ENCODE measurements around the gene PGAP2. TPM values are rescaled to one million over a fixed set of nuclear protein-coding genes. Genes with fewer than 3 reads are reported as not detected.

The PGAP2 gene
- total RNA-seq, 1 donor from 2014 or later = 13.8 TPM

DNA sequence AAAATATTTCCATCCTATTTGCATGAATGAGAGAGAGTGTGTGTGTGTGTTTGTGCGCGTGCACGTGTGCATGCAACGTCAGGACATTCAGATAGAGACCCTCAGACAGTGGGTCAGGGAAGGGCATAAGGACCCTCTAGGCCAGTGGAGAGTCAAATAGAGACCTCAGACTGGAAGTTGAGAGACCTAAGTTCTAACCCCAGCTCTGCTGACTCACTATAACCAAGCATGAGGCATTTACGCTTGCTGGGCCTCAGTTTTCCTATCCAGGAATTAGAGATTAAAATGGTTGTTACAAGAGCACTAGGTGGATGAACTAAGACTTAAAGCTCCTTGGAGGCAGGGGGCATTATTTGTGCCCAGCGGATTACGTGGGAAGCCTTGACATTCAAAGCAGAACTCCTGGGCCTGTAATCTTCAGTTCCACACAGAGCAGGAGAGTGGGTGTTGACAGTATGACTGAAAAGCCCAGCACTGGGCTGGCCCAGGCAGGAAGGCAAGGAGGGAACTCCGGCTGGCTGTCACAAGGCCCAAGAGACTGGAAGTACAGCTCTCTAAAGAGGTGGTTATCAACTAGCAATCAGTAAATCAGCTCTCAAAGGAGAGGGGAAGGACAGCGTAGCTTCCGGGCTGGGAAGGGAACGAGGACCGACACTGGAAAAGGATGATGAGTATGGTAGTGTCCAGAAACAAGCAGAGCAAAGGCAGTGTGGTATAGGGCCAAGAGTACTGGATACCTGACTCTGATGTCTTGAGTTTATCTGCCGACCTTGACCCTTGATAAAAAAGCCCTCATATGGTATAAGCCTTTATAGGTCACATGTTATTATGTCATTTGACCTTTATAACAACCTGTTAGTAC is 23.2 kb downstream of the PGAP2 start:
- DNase-seq (ENCODE audit: extremely low read depth, low read depth, low spot score) = no peak

GRCh38 chr11:3832816-3833215 is 24.5 kb downstream of the PGAP2 start:
- no peak for DNase-seq (ENCODE audit: extremely low read depth, low read depth, low spot score)

GRCh38 chr11:3833449-3833848 is 25.1 kb downstream of the PGAP2 start:
- DNase-seq (ENCODE audit: extremely low read depth, low read depth, low spot score) = no peak

DNA sequence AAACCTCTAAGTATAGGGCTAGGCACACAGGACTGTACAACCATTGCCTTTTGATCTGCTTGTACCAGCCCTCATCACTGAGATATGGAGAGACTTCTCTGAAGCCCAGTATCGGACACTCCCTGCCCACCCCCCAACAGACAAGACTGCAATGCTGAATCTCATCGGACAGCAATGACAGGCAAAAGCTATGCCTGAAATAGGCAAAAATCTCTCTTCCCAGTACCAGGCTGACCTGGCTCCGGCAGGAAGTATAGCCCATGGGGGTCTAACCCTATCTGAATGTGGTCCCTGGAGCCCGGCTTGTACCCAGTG is 25.9 kb downstream of the PGAP2 start:
- DNase-seq (ENCODE audit: extremely low read depth, low read depth, low spot score) = no peak

DNA sequence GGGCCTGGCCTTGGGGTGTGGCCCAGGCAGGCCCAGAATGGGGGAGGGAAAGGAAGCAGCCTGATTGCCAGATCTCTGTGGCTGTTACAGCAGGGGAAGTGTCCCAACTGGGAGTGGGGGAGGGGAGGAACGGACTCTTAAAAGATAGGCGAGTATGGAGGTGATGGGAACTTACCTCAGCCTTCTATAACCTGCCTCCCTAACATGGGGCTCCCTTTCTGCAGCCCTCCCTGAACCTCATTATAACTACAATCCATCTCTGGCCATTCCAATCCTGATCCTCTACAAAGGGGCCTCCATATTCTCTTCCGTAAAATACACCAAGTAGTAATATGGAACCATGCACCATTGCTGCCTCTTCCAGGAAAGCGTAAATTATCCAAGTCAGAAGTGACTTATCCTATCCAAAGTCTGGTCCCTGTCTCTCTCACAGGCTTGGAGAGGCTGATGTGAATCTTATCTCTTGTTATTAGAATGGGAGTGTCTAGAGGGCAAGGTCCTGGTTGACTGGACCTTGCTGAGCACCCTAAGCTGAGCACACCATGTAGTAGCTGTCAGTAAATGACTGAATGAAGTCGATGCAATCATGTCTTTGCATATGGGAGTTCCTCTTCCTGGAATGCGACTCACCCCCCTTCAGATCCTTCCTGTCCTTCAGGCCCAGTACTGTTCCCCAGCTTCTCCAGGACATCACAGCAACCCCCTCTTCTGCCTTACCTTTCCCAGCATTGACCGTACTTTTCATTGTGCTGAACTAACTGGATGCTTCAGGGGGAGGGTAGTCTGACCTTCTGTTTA is 26.5 kb downstream of the PGAP2 start:
- DNase-seq (ENCODE audit: extremely low read depth, low read depth, low spot score) = no peak

- no peak for DNase-seq (ENCODE audit: extremely low read depth, low read depth, low spot score)
Measured at GRCh38 chr11:3835751-3836150, 27.4 kb downstream of the PGAP2 start.

GRCh38 chr11:3836903-3837302 is 28.5 kb downstream of the PGAP2 start:
- no peak for DNase-seq (ENCODE audit: extremely low read depth, low read depth, low spot score)

DNA sequence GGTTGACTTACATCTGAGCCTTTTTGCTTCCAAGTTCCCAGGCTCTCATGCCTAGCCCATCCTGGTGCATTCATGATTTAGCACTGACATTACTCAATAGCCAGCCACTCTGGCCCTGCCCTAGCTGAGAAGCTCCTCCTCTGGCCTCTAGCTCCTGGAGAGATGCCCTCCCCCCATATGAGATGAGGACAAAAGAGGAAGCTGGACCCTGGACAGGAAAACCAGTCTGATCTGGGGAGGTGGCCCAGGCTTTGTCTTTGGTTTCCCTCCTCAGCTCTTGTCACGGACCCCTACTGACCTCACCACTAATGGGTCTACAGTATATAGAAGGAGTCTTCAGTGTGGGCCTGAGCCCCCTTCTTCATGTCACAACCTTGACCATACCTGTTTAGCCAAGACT is 29.4 kb downstream of the PGAP2 start:
- DNase-seq (ENCODE audit: extremely low read depth, low read depth, low spot score) = no peak

DNA sequence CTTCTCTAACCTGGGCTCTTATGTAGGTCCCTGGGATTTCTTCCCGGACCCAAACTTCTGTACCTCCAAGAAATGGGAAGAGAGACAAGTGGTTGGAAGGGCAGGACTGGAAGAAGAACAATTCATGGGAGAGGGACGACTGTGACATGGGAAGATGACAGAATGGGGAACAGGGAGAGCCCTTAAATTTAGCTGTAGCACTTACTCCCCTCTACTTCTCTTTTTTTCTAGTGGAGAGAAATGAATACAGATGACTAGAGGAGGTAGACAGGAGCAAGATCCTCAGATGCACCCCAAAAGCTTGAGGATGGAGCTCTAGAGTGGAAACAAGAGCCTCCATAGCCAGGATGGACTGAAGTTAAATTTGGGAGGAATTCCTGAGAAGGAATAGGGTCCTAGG is 30.1 kb downstream of the PGAP2 start:
- DNase-seq (ENCODE audit: extremely low read depth, low read depth, low spot score) = no peak

- no peak for DNase-seq (ENCODE audit: extremely low read depth, low read depth, low spot score)
Measured at GRCh38 chr11:3840004-3840869, 31.9 kb downstream of the PGAP2 start.

GRCh38 chr11:3840870-3841425 is 32.6 kb downstream of the PGAP2 start, which contains the start of gene RHOG:
Gene RHOG (minus strand): TSS chr11:3840959. CDS start chr11:3828138, 12,821 bp downstream.
- no peak for DNase-seq (ENCODE audit: extremely low read depth, low read depth, low spot score)

- DNase-seq (ENCODE audit: extremely low read depth, low read depth, low spot score) = no peak
Measured at GRCh38 chr11:3841426-3842350, 33.3 kb downstream of the PGAP2 start.

DNA sequence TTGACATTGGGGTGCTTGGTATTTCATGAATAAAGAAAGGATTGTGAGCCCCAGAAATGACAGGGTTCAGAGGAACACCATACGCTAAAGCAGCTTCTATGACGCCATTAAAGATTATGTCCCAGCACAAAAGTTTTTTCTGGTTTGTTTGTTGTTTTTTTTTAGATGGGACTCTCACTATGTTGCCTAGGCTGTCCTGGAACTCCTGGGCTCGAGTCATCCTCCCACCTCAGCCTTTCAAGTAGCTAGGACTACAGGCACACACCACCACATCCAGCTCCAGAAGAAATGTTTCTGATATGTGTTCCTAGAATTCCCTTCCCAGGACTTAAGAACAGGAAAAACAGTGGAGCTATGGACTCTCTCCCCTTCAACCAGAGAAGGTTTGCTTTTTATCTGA is 35.0 kb downstream of the PGAP2 start:
- DNase-seq (ENCODE audit: extremely low read depth, low read depth, low spot score) = no peak

DNA sequence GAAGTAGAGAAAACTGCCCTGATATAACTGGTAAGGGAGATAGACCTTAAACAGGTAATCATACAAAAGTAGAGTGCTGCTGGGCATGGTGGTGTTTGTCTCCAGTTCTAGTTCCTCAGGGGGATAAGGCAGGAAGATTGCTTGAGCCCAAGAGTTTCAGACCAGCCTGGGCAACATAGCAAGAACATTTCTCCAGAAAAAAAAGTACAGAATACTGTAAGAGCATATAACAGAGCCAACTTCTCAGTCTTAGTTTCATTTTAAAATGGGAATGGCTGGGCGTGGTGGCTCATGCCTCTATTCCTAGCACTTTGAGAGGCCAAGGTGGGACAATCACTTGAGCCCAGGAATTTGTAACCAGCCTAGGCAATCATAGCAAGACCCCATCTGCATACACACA is 36.9 kb downstream of the PGAP2 start:
- no peak for DNase-seq (ENCODE audit: extremely low read depth, low read depth, low spot score)

DNA sequence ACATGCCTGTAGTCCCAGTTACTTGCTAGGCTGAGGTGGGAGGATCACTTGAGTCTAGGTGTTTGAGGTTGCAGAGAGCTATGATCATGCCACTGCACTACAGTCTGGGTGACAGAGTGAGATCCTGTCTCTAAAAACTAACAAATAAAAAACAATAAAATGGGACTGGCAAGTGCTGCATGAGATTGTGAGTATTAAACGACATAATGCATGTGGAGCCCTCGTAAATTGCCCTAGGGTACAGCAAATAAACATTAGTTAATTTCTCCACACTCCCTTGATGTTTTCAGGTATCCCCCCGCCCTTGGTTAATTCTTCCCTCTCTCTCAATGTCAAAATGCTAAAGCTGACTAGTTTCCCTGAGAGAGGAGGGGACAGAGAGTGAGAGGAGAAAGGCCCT is 37.3 kb downstream of the PGAP2 start:
- no peak for DNase-seq (ENCODE audit: extremely low read depth, low read depth, low spot score)

- DNase-seq (ENCODE audit: extremely low read depth, low read depth, low spot score) = no peak
Measured at GRCh38 chr11:3849297-3849874, 41.0 kb downstream of the PGAP2 start.

DNA sequence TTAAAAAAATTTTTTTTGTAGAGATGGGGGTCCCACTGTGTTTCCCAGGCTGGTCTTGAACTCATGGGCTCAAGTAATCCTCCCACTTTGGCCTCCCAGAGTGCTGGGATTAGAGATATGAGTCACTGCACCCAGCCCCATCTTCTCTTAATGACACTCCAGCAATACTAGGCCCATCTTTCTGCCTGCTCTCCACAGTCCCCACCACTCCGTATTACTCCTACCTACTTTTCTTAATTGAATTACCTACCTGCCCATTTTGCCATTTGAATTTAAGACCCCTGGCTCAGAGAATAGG is 45.1 kb downstream of the PGAP2 start:
- no peak for DNase-seq (ENCODE audit: extremely low read depth, low read depth, low spot score)

- DNase-seq (ENCODE audit: extremely low read depth, low read depth, low spot score) = no peak
Measured at GRCh38 chr11:3853899-3854659, 45.7 kb downstream of the PGAP2 start.

DNA sequence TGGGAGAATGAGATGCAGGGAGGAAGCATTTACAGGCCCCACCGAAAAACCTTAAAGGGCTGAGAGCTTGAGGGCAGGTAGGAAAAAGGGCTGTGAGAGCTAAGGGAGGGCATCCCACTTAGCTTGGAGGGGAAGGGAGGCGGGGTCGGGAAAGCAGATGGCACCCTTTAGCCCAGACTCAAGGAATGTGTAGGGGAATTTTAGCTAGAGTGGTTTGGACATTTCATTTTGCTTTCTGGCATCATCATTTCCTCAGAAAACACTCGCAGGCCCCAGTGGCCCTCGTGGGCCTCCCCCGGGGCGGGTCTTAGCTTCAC is 46.3 kb downstream of the PGAP2 start:
- DNase-seq (ENCODE audit: extremely low read depth, low read depth, low spot score) = no peak
